Lower leg skin (tissue), 4 donors: ENCODE measurements around the gene ACADM. TPM values are rescaled to one million over a fixed set of nuclear protein-coding genes. Genes with fewer than 3 reads are reported as not detected.
"Not testable (repeated sequence)": the region's sequence is repeated elsewhere in the genome, so short reads cannot be mapped to it uniquely, and the experiment has no call there.

Experiments used
- DNase-seq, 2 donors: peaks; one replicate each; pipeline ENCODE4 v3.0.0-alpha.2; 2019; ENCODE audit warnings: low spot score in 2 of 2
- H3K4me3 ChIP-seq: fragments of 200-600 bp; sonication (generic); 2 replicates; pipeline ENCODE4 v1.5.1; 2017; ENCODE audit warnings: mild to moderate bottlenecking, low read depth; ENCODE audit not compliant: poor library complexity, severe bottlenecking
- POLR2A ChIP-seq, 2 donors: fragments of 450-650 bp; IDR thresholded peaks; one replicate each; pipeline ENCODE4 v1.6.1; 2016 to 2017; ENCODE audit warnings: antibody characterized with exemption in 2 of 2, mild to moderate bottlenecking in 1 of 2, moderate library complexity in 1 of 2
- WGBS, 2 donors: methylation state at CpG; one replicate each; pipeline ENCODE4 v1.1.5; 2018; 5-methylcytosine and 5-hydroxymethylcytosine counted together
- intact Hi-C: fragments of 100-400 bp; cut with DNase I; formaldehyde crosslinking; loops from one replicate; pipeline ENCODE4 v1.15.0; 2023; ENCODE audit warnings: low total_unique reads
- total RNA-seq, 4 donors: library from RNA; depleted of rRNA; stranded (reverse); fragments of >200 nt; gene quantifications; one replicate each; pipeline ENCODE4 v1.1.0, GENCODE V29; 2016
- TF ChIP-seq, protein P1 (sequence below), 3 donors: fragments of 450-650 bp; IDR thresholded peaks; one replicate each; pipeline ENCODE4 v1.5.1; 2016; ENCODE audit warnings: antibody characterized with exemption in 3 of 3, mild to moderate bottlenecking in 3 of 3, moderate library complexity in 2 of 3

Gene ACADM
- 10 to 100 TPM; 19.4 to 47.0 (median 33.2) TPM for total RNA-seq

DNA sequence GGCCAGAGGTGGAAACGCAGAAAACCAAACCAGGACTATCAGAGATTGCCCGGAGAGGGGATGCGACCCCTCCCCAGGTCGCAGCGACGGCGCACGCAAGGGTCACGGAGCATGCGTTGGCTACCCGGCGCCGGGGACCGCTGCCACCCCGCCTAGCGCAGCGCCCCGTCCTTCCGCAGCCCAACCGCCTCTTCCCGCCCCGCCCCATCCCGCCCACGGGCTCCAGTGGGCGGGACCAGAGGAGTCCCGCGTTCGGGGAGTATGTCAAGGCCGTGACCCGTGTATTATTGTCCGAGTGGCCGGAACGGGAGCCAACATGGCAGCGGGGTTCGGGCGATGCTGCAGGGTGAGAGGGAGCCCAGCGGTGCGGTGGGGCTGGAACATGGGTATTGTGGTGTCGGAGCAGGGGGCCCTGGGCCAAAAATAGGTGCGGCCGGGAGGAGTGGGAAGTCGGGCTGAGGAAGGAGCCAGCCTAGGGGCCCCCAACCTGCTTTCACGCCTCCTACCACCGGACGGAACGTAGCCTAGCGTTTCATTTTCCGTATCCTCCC lies at the start of gene ACADM:
TSS of gene ACADM (plus strand) at position 238 of the 551 bp plus-strand sequence. CDS start at position 317, 79 bp downstream.
- DNase-seq: peak; percentile 83 to 96
- intact Hi-C loops: no loop called here
- peak in 1 of 2 donors; percentile 38 for TF ChIP-seq POLR2A (IDR thresholded peaks at IDR 0.05)
- TF ChIP-seq, protein P1, sequence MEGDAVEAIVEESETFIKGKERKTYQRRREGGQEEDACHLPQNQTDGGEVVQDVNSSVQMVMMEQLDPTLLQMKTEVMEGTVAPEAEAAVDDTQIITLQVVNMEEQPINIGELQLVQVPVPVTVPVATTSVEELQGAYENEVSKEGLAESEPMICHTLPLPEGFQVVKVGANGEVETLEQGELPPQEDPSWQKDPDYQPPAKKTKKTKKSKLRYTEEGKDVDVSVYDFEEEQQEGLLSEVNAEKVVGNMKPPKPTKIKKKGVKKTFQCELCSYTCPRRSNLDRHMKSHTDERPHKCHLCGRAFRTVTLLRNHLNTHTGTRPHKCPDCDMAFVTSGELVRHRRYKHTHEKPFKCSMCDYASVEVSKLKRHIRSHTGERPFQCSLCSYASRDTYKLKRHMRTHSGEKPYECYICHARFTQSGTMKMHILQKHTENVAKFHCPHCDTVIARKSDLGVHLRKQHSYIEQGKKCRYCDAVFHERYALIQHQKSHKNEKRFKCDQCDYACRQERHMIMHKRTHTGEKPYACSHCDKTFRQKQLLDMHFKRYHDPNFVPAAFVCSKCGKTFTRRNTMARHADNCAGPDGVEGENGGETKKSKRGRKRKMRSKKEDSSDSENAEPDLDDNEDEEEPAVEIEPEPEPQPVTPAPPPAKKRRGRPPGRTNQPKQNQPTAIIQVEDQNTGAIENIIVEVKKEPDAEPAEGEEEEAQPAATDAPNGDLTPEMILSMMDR (IDR thresholded peaks at IDR 0.05): no peak
- WGBS, 2 donors: 1% methylated on average over 18 to 38 of the region's 48 CpGs
- peak within 1 kb of the TSS; percentile 64 for H3K4me3 ChIP-seq

DNA sequence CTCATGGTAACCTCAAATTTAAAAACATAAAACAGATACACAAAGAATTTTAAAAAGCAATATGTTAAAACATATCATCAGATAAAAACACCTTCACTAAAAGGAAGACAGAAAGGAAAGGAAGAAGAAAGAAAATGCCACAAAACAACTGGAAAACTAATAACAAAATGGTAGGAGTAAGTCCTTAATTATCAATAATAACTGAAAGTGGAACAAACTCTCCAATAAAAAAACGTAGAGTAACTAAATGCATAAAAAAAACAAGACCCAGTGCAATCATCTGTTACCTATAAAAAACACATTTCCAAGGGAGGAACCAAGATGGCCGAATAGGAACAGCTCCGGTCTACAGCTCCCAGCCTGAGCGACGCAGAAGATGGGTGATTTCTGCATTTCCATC lies 47.1 kb upstream of the ACADM start:
- H3K4me3 ChIP-seq: no peak overlapping the region
- DNase-seq: no peak
- intact Hi-C loops: no loop called here
- TF ChIP-seq, protein P1 (IDR thresholded peaks at IDR 0.05): no peak
- TF ChIP-seq POLR2A (IDR thresholded peaks at IDR 0.05): no peak
- 55 to 60% methylated on average over 5 of the region's 5 CpGs for WGBS, 2 donors

DNA sequence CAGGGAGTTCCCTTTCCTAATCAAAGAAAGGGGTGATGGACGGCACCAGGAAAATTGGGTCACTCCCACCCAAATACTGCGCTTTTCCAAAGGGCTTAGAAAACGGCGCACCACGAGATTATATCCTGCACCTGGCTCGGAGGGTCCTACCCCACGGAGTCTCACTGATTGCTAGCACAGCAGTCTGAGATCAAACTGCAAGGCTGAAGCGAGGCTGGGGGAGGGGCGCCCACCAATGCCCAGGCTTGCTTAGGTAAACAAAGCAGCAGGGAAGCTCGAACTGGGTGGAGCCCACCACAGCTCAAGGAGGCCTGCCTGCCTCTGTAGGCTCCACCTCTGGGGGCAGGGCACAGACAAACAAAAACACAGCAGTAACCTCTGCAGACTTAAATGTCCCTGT lies 46.5 kb upstream of the ACADM start:
- H3K4me3 ChIP-seq, DNase-seq, intact Hi-C loops: not testable (repeated sequence)
- WGBS, 2 donors: 68% methylated on average over 10 of the region's 10 CpGs

DNA sequence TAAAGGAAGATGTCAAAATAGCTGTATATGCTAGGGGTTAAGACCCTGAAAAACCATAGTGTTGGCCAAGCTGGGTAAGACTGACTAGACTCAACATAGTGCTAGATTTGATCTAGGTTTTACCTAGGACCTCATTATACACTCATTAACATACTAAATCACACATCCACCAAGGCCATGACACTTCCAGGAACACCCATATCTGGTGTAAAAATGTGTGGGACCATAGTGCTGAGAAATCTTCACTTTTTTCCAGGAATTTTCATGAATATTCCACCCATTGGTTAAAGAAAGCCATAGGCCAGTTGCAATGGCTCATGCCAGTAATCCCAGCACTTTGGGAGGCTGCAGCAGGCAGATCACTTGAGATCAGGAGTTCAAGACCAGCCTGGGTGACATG lies 34.0 kb upstream of the ACADM start:
- H3K4me3 ChIP-seq: no peak overlapping the region
- DNase-seq: no peak
- no peak for TF ChIP-seq POLR2A (IDR thresholded peaks at IDR 0.05)
- TF ChIP-seq, protein P1 (IDR thresholded peaks at IDR 0.05): no peak
- intact Hi-C loops: no loop called here

- intact Hi-C loops: no loop called here
- TF ChIP-seq POLR2A (IDR thresholded peaks at IDR 0.05): no peak
- TF ChIP-seq, protein P1 (IDR thresholded peaks at IDR 0.05): no peak
- 54 to 60% methylated on average over 3 of the region's 3 CpGs for WGBS, 2 donors
- H3K4me3 ChIP-seq: no peak overlapping the region
- no peak for DNase-seq
Observed at GRCh38 chr1:75693551-75693950, 31.0 kb upstream of the ACADM start.

DNA sequence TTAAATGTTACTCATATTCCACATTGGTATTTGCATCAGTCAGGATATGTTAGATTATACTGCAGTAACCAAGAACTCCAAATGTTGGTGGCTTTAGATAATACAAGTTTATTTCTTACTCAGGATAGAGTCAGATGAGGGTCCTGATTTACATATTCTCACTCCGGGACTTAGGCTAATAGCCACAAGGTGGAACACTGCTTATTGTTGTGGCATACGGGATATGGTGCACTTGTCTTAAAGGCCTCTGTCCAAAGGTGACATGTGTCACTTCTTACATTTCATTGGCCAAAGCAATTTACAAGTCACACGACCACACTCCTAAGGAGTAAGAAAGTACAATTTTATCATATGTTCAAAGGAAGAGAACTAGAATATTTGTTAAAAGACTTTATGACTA lies 28.5 kb upstream of the ACADM start:
- WGBS, 2 donors: 69 to 79% methylated on average over 3 of the region's 3 CpGs
- H3K4me3 ChIP-seq: no peak overlapping the region
- TF ChIP-seq, protein P1 (IDR thresholded peaks at IDR 0.05): no peak
- TF ChIP-seq POLR2A (IDR thresholded peaks at IDR 0.05): no peak
- no peak for DNase-seq
- intact Hi-C loops: no loop called here
